Islet precursor cell (in vitro differentiated cells): ENCODE results near the gene R3HDM4.
"Not testable (repeated sequence)": the region's sequence is repeated elsewhere in the genome, so short reads cannot be mapped to it uniquely, and the experiment has no call there.

Source experiments
- DNase-seq: peaks from one replicate; pipeline ENCODE4 v3.0.0-alpha.2; 2018

R3HDM4 gene

GRCh38 chr19:853014-853585, 59.9 kb downstream of the R3HDM4 start:
- DNase-seq: no peak

DNA sequence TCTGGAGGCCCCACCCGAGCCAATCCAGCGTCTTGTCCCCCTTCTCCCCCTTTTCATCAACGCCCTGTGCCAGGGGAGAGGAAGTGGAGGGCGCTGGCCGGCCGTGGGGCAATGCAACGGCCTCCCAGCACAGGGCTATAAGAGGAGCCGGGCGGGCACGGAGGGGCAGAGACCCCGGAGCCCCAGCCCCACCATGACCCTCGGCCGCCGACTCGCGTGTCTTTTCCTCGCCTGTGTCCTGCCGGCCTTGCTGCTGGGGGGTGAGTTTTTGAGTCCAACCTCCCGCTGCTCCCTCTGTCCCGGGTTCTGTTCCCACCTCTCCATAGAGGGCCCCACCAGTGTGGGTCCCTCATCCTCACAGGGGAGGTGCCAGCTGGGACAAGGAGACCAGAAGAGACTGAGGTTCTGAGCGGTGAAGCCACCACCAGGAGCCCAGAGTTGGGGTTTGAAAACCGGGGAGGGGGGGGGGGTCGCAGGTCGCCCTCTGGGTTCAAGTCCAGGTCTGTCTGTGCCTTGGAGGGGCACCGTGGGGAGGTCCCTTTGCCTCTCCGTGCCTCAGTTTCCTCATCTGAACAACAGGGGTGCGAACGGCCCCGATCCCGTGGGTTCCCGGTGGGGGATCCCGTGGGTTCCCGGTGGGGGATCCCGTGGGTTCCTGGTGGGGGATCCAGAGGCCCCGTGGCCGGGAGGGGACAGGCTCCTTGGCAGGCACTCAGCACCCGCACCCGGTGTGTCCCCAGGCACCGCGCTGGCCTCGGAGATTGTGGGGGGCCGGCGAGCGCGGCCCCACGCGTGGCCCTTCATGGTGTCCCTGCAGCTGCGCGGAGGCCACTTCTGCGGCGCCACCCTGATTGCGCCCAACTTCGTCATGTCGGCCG, 60.6 kb downstream of the R3HDM4 start, which contains the start of gene ELANE:
Gene ELANE, plus strand, starts transcription at position 168 of the 878 bp plus-strand sequence. Its CDS starts 26 bp downstream, at position 194.
- DNase-seq: no peak

- no peak for DNase-seq
These were observed 62.1 kb downstream of the R3HDM4 start for GRCh38 chr19:850979-851335.

DNA sequence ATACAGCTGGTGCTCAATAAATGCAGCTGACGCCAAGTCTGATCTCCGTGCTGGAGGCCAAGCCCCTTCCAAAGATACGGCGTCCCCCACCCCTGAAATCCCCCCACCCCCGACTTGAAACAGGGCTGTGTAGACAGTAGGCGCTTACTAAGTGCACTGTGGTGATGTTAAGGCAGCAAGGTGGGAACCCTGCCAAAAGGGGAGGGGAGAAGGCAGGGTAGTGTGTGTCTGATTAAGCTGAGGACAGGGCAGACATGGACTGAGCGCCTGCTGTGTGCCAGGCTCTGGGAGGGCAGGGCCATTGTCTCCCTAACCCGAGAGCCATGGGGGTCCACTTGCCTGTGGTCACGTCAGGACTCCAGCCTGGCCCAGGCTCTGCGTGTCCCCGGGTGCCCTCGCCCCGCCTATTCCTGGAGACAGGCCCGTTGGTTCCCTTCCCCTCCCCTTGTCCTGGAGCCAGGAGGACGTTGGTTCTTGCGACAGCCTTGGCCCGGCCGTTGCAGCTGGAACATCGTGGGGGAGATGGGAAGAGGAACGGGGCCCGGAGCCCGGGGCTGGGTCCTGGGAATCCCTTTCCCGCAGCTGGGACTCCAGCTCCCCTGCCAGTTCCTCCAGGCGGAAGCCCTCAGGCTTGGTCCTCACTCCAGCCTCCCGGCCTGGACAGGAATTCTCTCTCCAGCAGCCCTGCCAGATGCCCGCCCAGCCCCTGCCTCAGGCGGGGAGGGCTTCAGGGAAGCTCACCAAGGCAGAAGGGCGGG, 62.6 kb downstream of the R3HDM4 start:
- peak; percentile 80 for DNase-seq

DNA sequence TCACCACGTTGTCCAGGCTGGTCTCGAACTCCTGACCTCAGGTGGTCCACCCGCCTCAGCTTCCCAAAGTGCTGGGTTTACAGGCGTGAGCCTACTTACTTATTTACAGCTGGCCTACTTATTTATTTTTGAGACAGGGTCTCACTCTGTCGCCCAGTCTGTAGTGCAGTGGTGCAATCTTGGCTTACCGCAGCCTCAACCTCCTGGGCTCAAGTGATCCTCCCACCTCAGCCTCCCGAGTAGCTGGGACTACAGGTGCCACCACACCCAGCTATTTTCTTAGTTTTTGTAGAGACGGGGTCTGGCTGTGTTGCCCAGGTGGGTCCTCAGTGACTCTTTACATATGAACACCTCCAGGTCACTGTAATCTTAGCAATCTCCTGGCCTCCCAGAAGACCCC, 63.8 kb downstream of the R3HDM4 start:
- DNase-seq: not testable (repeated sequence)

GRCh38 chr19:848386-848921, 64.6 kb downstream of the R3HDM4 start:
- DNase-seq: peak; percentile 41
